ENCODE results near the gene CTNNA3. TPM values are rescaled to one million over a fixed set of nuclear protein-coding genes. Genes with fewer than 3 reads are reported as not detected.

CTNNA3 gene
- total and polyA plus RNA-seq, 10 donors = 0.03 to 2.4 (median 0.76) TPM; not detected in 1

DNA sequence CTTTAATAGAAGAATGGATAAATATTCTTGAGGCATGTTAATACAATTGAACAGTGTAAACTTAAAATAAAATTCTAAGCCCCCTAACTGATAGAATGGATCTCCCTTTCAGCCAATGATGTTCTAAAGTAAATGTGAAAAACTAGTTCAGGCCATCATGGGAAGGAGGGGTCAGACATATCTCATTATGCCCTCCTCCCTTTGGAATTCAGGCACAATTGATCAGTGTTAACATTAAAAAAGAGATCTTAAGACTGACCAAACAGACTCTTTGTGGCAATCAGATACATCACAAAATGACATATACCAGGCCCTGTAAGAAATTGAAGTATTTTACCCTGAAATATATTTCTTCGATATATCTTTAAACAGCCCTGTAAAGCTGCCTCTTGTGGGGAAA lies 1453.1 kb downstream of the CTNNA3 start:
- TF ChIP-seq CTCF (IDR thresholded peaks at IDR 0.05 in 8 of 11, conservative IDR thresholded peaks at IDR 0.05 in 3 of 11) = no peak
- no peak for TF ChIP-seq POLR2A (IDR thresholded peaks at IDR 0.05)
- no peak for TF ChIP-seq POLR2AphosphoS5 (IDR thresholded peaks at IDR 0.05)
- Histone ChIP-seq H3K9me3 (peaks cover 0 to 27% (median 15%) of the 10 kb centered on the region in 8 donors), H3K4me3 (no peak overlapping the region), H3K36me3 (no peaks in the 10 kb centered on the region), H3K27me3 (replicated peaks in 1 of 7) (no peaks in the 10 kb centered on the region), H3K27ac (no peak overlapping the region), H3K4me1 (no peaks in the 10 kb centered on the region)
- intact Hi-C loops (cut with DNase I; ENCODE audit: low total_unique reads) = no loop called here
- no peak for DNase-seq
- 80 to 92% (median 90%) methylated on average over 1 of the region's 1 CpG for WGBS, 5 donors

DNA sequence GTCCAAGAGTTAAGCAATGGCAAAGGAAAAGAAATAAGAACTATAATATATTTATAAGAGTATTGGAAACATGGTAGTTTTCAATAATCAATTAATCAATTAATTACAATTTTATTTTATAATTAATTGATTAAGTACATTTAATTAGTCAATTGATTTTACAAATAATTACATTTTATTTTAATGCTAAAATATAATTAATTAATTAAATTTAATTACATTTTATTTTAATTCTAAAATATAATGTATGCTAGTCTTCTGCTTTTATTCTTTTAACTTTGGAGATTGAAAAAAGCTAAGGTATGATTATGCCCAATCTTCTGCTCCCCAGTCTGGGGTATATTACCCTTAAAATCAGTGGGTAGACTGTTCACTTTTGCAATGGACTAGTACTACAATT lies 1456.9 kb downstream of the CTNNA3 start:
- intact Hi-C loops (cut with DNase I; ENCODE audit: low total_unique reads) = no loop called here
- Histone ChIP-seq H3K4me3 (no peak overlapping the region), H3K9me3 (peaks cover 0 to 2% (median 0%) of the 10 kb centered on the region in 8 donors)

DNA sequence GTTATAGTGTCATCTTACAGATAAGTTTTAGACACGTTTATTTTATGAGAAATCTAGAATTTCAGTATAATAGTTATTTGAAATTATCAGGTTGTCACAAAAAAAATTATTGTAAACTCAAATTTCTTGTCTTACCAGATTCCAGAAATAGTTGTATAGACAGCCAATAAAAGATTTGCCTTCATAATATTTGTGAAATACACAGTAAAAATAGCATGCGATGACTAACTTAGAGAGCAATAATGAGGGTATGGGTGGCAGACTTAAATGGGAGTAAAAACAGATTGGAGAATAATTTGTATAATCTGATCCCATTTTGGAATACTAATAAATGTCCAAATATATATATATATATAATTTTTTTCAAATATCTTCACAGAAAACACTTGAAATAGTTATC lies 1457.7 kb downstream of the CTNNA3 start:
- no peak overlapping the region for H3K27ac ChIP-seq
- intact Hi-C loops (cut with DNase I; ENCODE audit: low total_unique reads) = no loop called here
- H3K4me3 ChIP-seq = no peak overlapping the region
- WGBS, 5 donors = 78 to 92% (median 81%) methylated on average over 2 of the region's 2 CpGs
- no peaks in the 10 kb centered on the region for H3K36me3 ChIP-seq
- DNase-seq = no peak
- TF ChIP-seq POLR2A (IDR thresholded peaks at IDR 0.05) (no peak), CTCF (IDR thresholded peaks at IDR 0.05 in 8 of 11, conservative IDR thresholded peaks at IDR 0.05 in 3 of 11) (no peak), POLR2AphosphoS5 (IDR thresholded peaks at IDR 0.05) (no peak)
- H3K4me1 ChIP-seq = no peaks in the 10 kb centered on the region
- H3K9me3 ChIP-seq = no peaks in the 10 kb centered on the region
- H3K27me3 ChIP-seq (replicated peaks in 1 of 7) = no peaks in the 10 kb centered on the region

More for the DNA sequence above, 1456.9 kb downstream of the CTNNA3 start:
- H3K4me1 ChIP-seq = no peaks in the 10 kb centered on the region
- DNase-seq = no peak
- H3K36me3 ChIP-seq = no peaks in the 10 kb centered on the region
- TF ChIP-seq POLR2AphosphoS5 (IDR thresholded peaks at IDR 0.05) = no peak
- TF ChIP-seq POLR2A (IDR thresholded peaks at IDR 0.05) = no peak
- no peak for TF ChIP-seq CTCF (IDR thresholded peaks at IDR 0.05 in 8 of 11, conservative IDR thresholded peaks at IDR 0.05 in 3 of 11)
- H3K27me3 ChIP-seq (replicated peaks in 1 of 7) = no peaks in the 10 kb centered on the region
- H3K27ac ChIP-seq = no peak overlapping the region

DNA sequence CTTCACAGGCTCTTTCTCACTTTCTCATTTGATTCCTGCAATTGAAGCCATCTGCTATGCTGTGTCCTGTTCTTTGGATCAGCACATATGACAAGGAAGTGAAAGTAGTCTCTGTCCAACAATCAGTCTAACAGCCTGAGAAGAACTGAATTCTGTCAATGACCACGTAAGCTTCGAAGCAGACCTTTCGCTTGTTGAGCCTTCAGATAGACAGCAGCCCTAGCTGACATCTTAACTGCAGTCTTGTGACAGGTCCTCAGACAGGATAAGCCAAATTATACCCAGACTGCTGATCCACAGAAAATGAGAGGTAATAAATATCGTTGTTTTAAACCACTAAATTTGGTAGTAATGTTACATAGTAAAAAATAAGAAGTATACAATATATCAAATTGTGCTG lies 1461.1 kb downstream of the CTNNA3 start:
- no peaks in the 10 kb centered on the region for H3K27me3 ChIP-seq (replicated peaks in 1 of 7)
- DNase-seq = no peak
- intact Hi-C loops (cut with DNase I; ENCODE audit: low total_unique reads) = no loop called here
- no peak overlapping the region for H3K4me3 ChIP-seq
- no peak for TF ChIP-seq POLR2A (IDR thresholded peaks at IDR 0.05)
- no peak for TF ChIP-seq CTCF (IDR thresholded peaks at IDR 0.05 in 8 of 11, conservative IDR thresholded peaks at IDR 0.05 in 3 of 11)
- TF ChIP-seq POLR2AphosphoS5 (IDR thresholded peaks at IDR 0.05) = no peak
- no peaks in the 10 kb centered on the region for H3K36me3 ChIP-seq
- H3K9me3 ChIP-seq = peaks cover 0 to 18% (median 13%) of the 10 kb centered on the region in 8 donors
- no peak overlapping the region for H3K27ac ChIP-seq
- no peaks in the 10 kb centered on the region for H3K4me1 ChIP-seq
- 86 to 92% (median 88%) methylated on average over 4 of the region's 4 CpGs for WGBS, 5 donors

Measured in spleen (tissue), 11 donors.